NCI-H2029 (cell line): Measurements from ENCODE around the gene EGFL6.

ENCODE experiments used
- DNase-seq: peaks from one replicate; lab custom pipeline; 2025; lab: John Stamatoyannopoulos, UW

EGFL6 gene

GRCh38 chrX:13569479-13570260 is at the start of gene EGFL6:
Gene EGFL6 (plus strand): TSS chrX:13569601. CDS start chrX:13569862, 261 bp downstream.
- DNase-seq: no peak

GRCh38 chrX:13520351-13520750 is 49.0 kb upstream of the EGFL6 start:
- DNase-seq: no peak

GRCh38 chrX:13520936-13521335 is 48.5 kb upstream of the EGFL6 start:
- no peak for DNase-seq

GRCh38 chrX:13522811-13523210 is 46.6 kb upstream of the EGFL6 start:
- DNase-seq: no peak

GRCh38 chrX:13533726-13534125 is 35.7 kb upstream of the EGFL6 start:
- no peak for DNase-seq

- DNase-seq: no peak
Measured at GRCh38 chrX:13535376-13536165, 33.8 kb upstream of the EGFL6 start.

GRCh38 chrX:13536551-13536950 is 32.9 kb upstream of the EGFL6 start:
- no peak for DNase-seq

GRCh38 chrX:13538414-13538813 is 31.0 kb upstream of the EGFL6 start:
- no peak for DNase-seq

GRCh38 chrX:13540602-13541001 is 28.8 kb upstream of the EGFL6 start:
- DNase-seq: no peak

- no peak for DNase-seq
Measured at GRCh38 chrX:13545726-13546125, 23.7 kb upstream of the EGFL6 start.

- no peak for DNase-seq
Measured at GRCh38 chrX:13547671-13548070, 21.7 kb upstream of the EGFL6 start.

- DNase-seq: no peak
Measured at GRCh38 chrX:13550346-13550745, 19.1 kb upstream of the EGFL6 start.

GRCh38 chrX:13551610-13552009 is 17.8 kb upstream of the EGFL6 start:
- DNase-seq: no peak

GRCh38 chrX:13552892-13553291 is 16.5 kb upstream of the EGFL6 start:
- no peak for DNase-seq

- DNase-seq: no peak
Measured at GRCh38 chrX:13565511-13565910, 3.9 kb upstream of the EGFL6 start.

GRCh38 chrX:13570261-13570605 is 832 bp downstream of the EGFL6 start:
- no peak for DNase-seq

- DNase-seq: no peak
Measured at GRCh38 chrX:13571136-13571535, 1.7 kb downstream of the EGFL6 start.

- DNase-seq: no peak
Measured at GRCh38 chrX:13574600-13574999, 5.2 kb downstream of the EGFL6 start.

- no peak for DNase-seq
Measured at GRCh38 chrX:13579661-13580060, 10.3 kb downstream of the EGFL6 start.

- DNase-seq: no peak
Measured at GRCh38 chrX:13581554-13581953, 12.2 kb downstream of the EGFL6 start.

GRCh38 chrX:13587786-13588477 is 18.5 kb downstream of the EGFL6 start:
- DNase-seq: no peak

GRCh38 chrX:13590207-13590606 is 20.8 kb downstream of the EGFL6 start:
- DNase-seq: no peak

GRCh38 chrX:13590914-13591313 is 21.5 kb downstream of the EGFL6 start:
- DNase-seq: no peak
